ENCODE results near the gene RBMXL2.

DNA sequence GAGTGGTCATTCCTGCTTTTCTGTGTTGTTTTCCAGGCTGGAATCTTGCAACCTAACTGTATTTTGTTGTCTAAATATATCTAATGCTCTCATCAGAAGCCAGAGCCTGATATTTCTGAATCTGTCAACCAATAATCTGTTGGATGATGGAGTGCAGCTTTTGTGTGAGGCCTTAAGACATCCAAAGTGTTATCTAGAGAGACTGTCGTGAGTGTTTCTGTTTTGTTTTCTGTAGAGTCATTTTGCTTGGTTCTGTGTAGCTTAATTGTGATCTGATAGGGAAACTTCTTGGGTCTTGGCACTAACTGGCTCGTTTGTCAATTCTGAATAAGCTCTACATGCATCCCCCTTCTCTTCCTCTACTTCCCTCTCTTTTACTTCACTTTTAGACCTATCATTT is 31.2 kb upstream of the RBMXL2 start:
- no peak for TF ChIP-seq POLR2A (IDR thresholded peaks at IDR 0.05)
- no peak for TF ChIP-seq EP300 (IDR thresholded peaks at IDR 0.05)
- no peak for TF ChIP-seq CTCF (IDR thresholded peaks at IDR 0.05)
- TF ChIP-seq POLR2AphosphoS5 (IDR thresholded peaks at IDR 0.05), result no peak

All from gastroesophageal sphincter (tissue), 3 donors.